Urothelium cell line (cell line): ENCODE results near the gene YAE1.
"Not testable (repeated sequence)": the region's sequence is repeated elsewhere in the genome, so short reads cannot be mapped to it uniquely, and the experiment has no call there.

Experiments
- DNase-seq: peaks from one replicate; pipeline ENCODE4 v3.0.0; 2011; ENCODE audit warnings: low spot score, mixed read lengths
- FAIRE-seq: peaks from 2 replicates; lab custom pipeline; 2011; peaks lifted over from hg19 to GRCh38; lab: Jason Lieb, UNC

YAE1 gene

DNA sequence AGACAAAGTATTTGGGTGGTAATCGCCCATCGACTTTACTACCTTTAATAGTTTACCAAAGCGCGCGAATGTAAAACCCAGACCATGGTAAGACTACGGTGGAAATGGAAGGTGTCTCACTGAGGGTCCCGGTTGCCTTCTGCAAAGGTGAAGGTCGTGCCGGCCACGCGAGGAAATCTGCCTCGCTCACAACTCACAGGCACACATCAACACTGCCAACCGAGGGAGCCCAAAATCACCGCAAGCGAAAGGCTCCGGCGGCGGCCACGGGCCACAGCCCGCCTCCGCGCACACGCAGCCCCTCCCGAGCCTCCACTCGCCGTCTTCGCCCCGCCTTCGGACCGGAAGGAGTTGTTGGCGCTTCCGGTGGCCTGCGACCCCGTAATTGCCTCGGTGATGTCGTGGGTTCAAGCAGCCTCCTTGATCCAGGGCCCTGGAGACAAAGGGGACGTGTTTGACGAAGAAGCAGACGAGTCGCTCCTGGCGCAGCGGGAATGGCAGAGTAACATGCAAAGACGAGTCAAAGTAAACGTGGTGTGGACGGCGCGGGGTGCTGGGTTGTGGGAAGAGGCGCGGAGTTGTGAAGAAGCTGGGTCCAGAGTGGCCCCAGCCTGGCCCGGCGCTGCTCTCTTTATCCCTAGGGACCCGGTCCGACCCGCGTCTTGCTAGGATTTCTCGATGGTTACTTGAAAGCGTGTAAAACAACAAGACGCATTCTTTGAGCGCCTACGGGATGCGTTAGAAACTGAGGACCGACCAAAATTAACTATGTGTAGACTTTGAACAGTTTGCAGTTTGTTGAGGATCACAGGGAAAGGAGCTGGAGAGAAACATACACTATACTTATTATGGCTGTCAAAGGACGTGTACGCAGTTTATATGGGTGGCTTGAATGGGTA, at the start of gene YAE1:
Gene YAE1, plus strand, starts transcription at position 382 of the 899 bp plus-strand sequence. Its CDS starts 15 bp downstream, at position 397.
- FAIRE-seq (peak; percentile 93), DNase-seq (peak; percentile 96)

GRCh38 chr7:39516498-39516897, 49.7 kb upstream of the YAE1 start:
- FAIRE-seq = no peak
- DNase-seq = no peak

DNA sequence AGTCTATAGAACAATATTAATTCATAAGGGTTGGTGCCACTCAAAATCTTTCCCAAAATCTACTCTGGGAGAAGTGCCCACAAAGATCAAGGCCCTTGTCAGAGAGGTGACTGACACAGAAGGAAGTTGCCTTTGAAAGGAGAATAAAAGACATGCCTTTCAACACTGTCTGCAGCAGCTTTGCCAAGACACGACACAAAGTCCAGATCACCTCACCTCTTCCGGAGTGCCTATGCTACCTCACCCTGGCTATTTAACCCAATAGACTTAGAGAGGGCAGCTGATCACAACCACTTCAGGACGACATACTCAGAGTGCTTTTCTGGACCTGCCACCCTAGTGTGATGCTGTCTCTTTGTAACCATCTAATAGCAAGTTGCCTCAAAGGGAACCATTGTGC, 49.0 kb upstream of the YAE1 start:
- no peak for FAIRE-seq
- DNase-seq = no peak

DNA sequence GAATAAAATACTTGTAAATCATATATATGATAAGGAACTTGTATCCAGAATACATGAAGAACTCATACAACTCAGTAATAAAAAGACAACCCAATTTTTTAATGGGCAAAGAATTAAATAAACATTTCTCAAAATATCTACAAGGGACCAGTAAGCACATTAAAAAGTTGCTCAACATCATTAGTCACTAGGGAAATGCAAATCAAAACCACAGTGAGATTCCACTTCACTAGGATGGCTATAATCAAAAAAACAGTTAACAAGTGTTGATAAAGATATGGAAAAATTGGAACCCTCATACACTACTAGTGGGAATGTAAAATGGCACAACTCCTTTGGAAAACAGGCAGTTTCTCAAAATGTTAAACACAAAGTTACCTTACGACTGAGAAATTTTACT, 40.3 kb upstream of the YAE1 start:
- no peak for DNase-seq
- FAIRE-seq = no peak

- FAIRE-seq = no peak
Measured at GRCh38 chr7:39526666-39527065, 39.5 kb upstream of the YAE1 start.

GRCh38 chr7:39527296-39527695, 38.9 kb upstream of the YAE1 start:
- FAIRE-seq = peak; percentile 9
- no peak for DNase-seq

More at GRCh38 chr7:39526666-39527065, 39.5 kb upstream of the YAE1 start:
- no peak for DNase-seq

DNA sequence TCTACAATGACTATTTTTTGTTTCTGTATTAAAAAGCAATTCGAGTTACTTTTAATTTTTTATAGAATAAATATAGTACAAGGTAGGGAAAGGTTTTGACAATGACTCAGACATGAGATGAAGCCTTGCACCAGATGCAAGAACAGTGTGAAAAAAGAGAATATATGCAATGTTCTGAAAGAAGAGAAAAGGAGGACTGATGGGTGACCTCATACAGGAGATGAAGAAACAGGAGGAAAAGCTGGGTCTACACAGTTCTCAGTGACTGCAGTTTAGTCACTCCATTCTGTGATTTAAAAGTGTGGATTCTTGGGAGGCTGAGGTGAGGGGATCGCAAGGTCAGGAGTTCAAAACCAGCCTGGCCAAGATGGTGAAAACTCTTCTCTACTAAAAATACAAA, 38.3 kb upstream of the YAE1 start:
- DNase-seq (no peak), FAIRE-seq (no peak)

DNA sequence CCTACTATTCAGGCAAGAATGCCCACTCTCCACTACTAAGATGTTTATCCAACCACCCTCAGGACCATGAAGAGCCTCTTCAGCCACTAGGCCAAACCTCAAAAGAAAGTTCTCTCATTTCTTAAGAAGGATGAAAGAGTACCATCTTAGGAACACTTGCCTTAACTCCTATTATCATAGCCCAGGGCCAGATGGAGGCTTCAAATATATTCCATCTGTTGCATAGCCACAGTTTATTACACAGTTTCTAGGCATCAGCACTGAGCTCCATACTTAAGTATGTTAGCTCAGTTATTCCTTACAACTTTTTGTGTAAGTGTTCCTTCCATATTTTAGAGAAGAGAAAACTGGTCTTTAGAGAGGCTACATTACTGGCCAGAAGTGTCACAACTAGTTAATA, 37.4 kb upstream of the YAE1 start:
- DNase-seq = no peak
- no peak for FAIRE-seq

- no peak for DNase-seq
Measured at GRCh38 chr7:39529582-39529981, 36.6 kb upstream of the YAE1 start.

GRCh38 chr7:39530971-39531370, 35.2 kb upstream of the YAE1 start:
- no peak for DNase-seq
- no peak for FAIRE-seq

More at GRCh38 chr7:39529582-39529981, 36.6 kb upstream of the YAE1 start:
- no peak for FAIRE-seq

GRCh38 chr7:39531818-39532217, 34.4 kb upstream of the YAE1 start:
- FAIRE-seq = no peak
- no peak for DNase-seq

DNA sequence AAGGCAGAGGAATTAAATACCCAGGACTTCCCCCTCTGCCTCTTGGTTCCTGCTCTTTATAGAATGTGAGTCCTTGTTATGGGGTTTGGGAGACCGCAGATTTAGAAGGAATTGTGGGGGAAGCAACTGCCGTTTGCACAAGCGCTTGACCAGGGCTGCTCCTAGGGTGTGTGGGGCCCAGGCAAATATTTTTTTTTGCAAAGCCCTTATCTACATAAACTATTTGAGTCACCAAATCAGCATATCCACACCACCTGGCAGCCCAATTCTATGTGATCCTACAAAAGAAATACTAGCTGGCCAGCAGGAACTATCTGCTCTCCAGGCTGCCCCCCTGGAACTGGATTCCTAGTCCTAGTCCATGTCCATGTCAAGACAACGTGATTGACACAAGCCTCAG, 33.4 kb upstream of the YAE1 start:
- FAIRE-seq (no peak), DNase-seq (no peak)

GRCh38 chr7:39534599-39534998, 31.6 kb upstream of the YAE1 start:
- DNase-seq (no peak), FAIRE-seq (no peak)

- DNase-seq (no peak), FAIRE-seq (no peak)
Measured at GRCh38 chr7:39535064-39535463, 31.1 kb upstream of the YAE1 start.

DNA sequence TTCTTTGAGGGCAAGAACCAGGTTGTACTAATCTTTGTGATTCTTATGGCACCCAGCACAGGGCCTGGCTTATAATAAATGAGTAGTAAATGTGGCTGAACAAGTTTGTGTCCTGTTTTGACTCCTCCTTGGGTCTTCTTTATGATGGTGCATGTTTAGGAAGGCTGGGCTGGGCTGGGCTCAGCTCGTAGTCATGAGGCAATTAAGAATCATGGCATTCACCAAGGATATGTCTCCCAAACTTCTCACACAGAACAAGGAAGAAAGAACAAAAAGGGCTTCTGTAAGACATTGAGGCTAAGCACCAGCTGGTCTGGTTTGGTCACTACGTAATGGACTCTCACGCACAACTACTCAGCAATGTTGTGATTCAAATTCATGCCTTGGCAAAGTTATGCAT, 30.5 kb upstream of the YAE1 start:
- DNase-seq = no peak
- no peak for FAIRE-seq

GRCh38 chr7:39536951-39537350, 29.3 kb upstream of the YAE1 start:
- FAIRE-seq = no peak
- DNase-seq = no peak

DNA sequence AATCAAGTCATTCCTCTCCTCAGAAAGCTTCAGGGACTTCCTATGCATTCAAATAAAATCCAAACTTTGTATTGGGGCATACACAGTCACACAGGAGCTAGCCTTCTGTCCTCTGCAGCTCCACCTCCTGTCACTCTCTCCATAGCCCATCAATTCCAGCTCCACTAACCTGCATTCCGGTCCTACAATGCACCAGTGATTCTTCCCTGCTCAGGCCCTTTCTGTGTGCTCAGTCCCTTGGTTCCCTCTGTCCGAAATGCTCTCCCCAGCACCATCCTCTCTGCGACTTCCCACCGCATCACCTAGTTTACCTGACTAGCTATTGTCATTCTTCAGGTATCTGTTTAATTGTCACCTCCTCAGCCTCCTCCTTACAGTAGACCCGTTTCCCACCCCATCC, 26.4 kb upstream of the YAE1 start:
- no peak for FAIRE-seq

DNA sequence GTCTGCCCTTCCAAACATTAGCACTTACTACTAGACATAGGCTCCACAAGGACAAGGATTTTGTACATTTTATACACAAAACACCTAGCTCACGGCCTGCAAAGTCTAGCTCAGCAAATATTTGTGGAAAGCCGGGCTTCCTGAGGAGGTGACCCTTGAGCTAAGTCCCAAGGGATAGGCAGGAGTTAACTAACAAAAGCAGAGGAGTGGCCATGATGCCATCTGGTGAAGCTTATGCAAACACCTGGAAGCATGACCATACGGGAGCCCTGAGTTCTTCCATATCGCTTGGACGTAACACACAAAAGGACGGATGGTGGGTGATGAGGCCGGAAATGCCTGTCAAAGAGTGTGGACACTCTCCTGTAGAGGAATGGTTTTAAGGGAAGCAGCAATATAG, 25.9 kb upstream of the YAE1 start:
- FAIRE-seq = no peak
- DNase-seq = no peak

More for the DNA sequence above, 26.4 kb upstream of the YAE1 start:
- DNase-seq = no peak

GRCh38 chr7:39541511-39541910, 24.7 kb upstream of the YAE1 start:
- DNase-seq (no peak), FAIRE-seq (no peak)

- FAIRE-seq, DNase-seq: not testable (repeated sequence)
Measured at GRCh38 chr7:39544774-39545173, 21.4 kb upstream of the YAE1 start.

DNA sequence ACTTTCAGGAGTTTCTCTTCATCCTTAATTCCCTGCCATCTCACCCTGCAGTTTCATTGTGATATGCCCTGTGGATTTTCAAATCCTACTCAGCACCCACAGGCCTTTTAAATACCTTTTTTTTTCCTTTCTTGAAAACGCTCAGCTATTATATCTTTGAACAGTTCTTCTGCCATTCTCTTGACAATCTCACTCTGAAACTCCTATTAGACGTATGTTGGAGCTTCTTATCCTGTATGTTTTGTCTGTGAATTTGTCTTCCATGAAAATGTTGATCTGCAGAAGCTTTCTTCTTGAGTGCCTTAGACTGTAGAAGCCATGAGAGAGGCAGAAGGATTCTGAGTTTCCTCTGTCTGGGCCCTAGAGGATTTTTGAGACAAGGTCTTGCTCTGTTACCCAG, 18.9 kb upstream of the YAE1 start:
- DNase-seq (no peak), FAIRE-seq (no peak)

- no peak for FAIRE-seq
- no peak for DNase-seq
Measured at GRCh38 chr7:39550411-39550810, 15.8 kb upstream of the YAE1 start.

- no peak for FAIRE-seq
- DNase-seq = no peak
Measured at GRCh38 chr7:39553436-39553835, 12.8 kb upstream of the YAE1 start.
